HG03354 (cell line): ENCODE data around the gene PRDM2.

Source experiments
- ATAC-seq: cut with Tn5 transposase; IDR thresholded peaks from one replicate; pipeline ENCODE4 v1.9.1; 2021; ENCODE audit warnings: mild to moderate bottlenecking; ENCODE audit not compliant: unreplicated experiment, poor library complexity, severe bottlenecking

PRDM2 gene

GRCh38 chr1:13761883-13762282, 61.9 kb downstream of the PRDM2 start:
- no peak for ATAC-seq

- ATAC-seq: no peak
Observed at GRCh38 chr1:13762642-13763041, 62.7 kb downstream of the PRDM2 start.

- no peak for ATAC-seq
Observed at GRCh38 chr1:13763222-13763621, 63.2 kb downstream of the PRDM2 start.

GRCh38 chr1:13763991-13764390, 64.0 kb downstream of the PRDM2 start:
- ATAC-seq: no peak

- no peak for ATAC-seq
Observed at GRCh38 chr1:13764588-13765332, 64.8 kb downstream of the PRDM2 start.

GRCh38 chr1:13766592-13767564, 66.9 kb downstream of the PRDM2 start:
- ATAC-seq: no peak

- ATAC-seq: no peak
Observed at GRCh38 chr1:13769212-13769611, 69.2 kb downstream of the PRDM2 start.

- ATAC-seq: no peak
Observed at GRCh38 chr1:13769830-13770229, 69.8 kb downstream of the PRDM2 start.

GRCh38 chr1:13770743-13771142, 70.8 kb downstream of the PRDM2 start:
- no peak for ATAC-seq

- no peak for ATAC-seq
Observed at GRCh38 chr1:13771745-13772144, 71.8 kb downstream of the PRDM2 start.

- ATAC-seq: no peak
Observed at GRCh38 chr1:13772271-13772670, 72.3 kb downstream of the PRDM2 start.

- no peak for ATAC-seq
Observed at GRCh38 chr1:13774121-13774520, 74.1 kb downstream of the PRDM2 start.

GRCh38 chr1:13775459-13775858, 75.5 kb downstream of the PRDM2 start:
- no peak for ATAC-seq

GRCh38 chr1:13775916-13776315, 75.9 kb downstream of the PRDM2 start:
- ATAC-seq: no peak

GRCh38 chr1:13778431-13778830, 78.4 kb downstream of the PRDM2 start:
- no peak for ATAC-seq

- ATAC-seq: no peak
Observed at GRCh38 chr1:13779930-13780329, 79.9 kb downstream of the PRDM2 start.

GRCh38 chr1:13780780-13781179, 80.8 kb downstream of the PRDM2 start:
- no peak for ATAC-seq

- ATAC-seq: no peak
Observed at GRCh38 chr1:13781228-13781627, 81.2 kb downstream of the PRDM2 start.

GRCh38 chr1:13781907-13782633, 82.1 kb downstream of the PRDM2 start:
- ATAC-seq: no peak

GRCh38 chr1:13782634-13783360, 82.8 kb downstream of the PRDM2 start:
- ATAC-seq: no peak
